GM21723 (cell line): ENCODE measurements around the gene FOLR3.
"Not testable (repeated sequence)": the region's sequence is repeated elsewhere in the genome, so short reads cannot be mapped to it uniquely, and the experiment has no call there.

Experiments used
- ATAC-seq: cut with Tn5 transposase; IDR thresholded peaks from one replicate; pipeline ENCODE4 v1.9.1; 2021; ENCODE audit warnings: mild to moderate bottlenecking, moderate library complexity; ENCODE audit not compliant: unreplicated experiment

FOLR3 gene

GRCh38 chr11:72135473-72135872, at the start of gene FOLR3:
TSS of gene FOLR3 (plus strand) at chr11:72135725. CDS start at chr11:72135953, 228 bp downstream.
- ATAC-seq = not testable (repeated sequence)

GRCh38 chr11:72088076-72088808, 47.3 kb upstream of the FOLR3 start:
- no peak for ATAC-seq

- no peak for ATAC-seq
Measured at GRCh38 chr11:72091292-72091691, 44.2 kb upstream of the FOLR3 start.

GRCh38 chr11:72098741-72099140, 36.8 kb upstream of the FOLR3 start:
- ATAC-seq = no peak

- ATAC-seq = no peak
Measured at GRCh38 chr11:72100009-72100408, 35.5 kb upstream of the FOLR3 start.

- ATAC-seq = no peak
Measured at GRCh38 chr11:72100462-72100861, 35.1 kb upstream of the FOLR3 start.

- no peak for ATAC-seq
Measured at GRCh38 chr11:72102162-72102561, 33.4 kb upstream of the FOLR3 start.

- ATAC-seq = peak; percentile 12
Measured at GRCh38 chr11:72102631-72102945, 32.9 kb upstream of the FOLR3 start.

GRCh38 chr11:72102946-72103753, 32.4 kb upstream of the FOLR3 start, which contains the start of gene LAMTOR1:
TSS of gene LAMTOR1 (minus strand) at chr11:72103297. CDS start at chr11:72103224, 73 bp downstream.
- ATAC-seq = peak; percentile 80

GRCh38 chr11:72103754-72104167, 31.8 kb upstream of the FOLR3 start:
- ATAC-seq = peak; percentile 7

GRCh38 chr11:72105888-72106287, 29.6 kb upstream of the FOLR3 start, which contains the start of gene TOMT:
TSS of gene TOMT (plus strand) at chr11:72105924. CDS start at chr11:72105952, 28 bp downstream.
- ATAC-seq = no peak

GRCh38 chr11:72111300-72112142, 24.0 kb upstream of the FOLR3 start:
- ATAC-seq = peak; percentile 7

- ATAC-seq = peak; percentile 85
Measured at GRCh38 chr11:72112143-72112977, 23.2 kb upstream of the FOLR3 start, which contains the start of gene ANAPC15. TSS of gene ANAPC15 (minus strand) at chr11:72112695. CDS start at chr11:72111276, 1,419 bp downstream.

- ATAC-seq = no peak
Measured at GRCh38 chr11:72112978-72113808, 22.3 kb upstream of the FOLR3 start.

- ATAC-seq = no peak
Measured at GRCh38 chr11:72114570-72114969, 21.0 kb upstream of the FOLR3 start.

- no peak for ATAC-seq
Measured at GRCh38 chr11:72116019-72116755, 19.3 kb upstream of the FOLR3 start.

GRCh38 chr11:72119198-72119597, 16.3 kb upstream of the FOLR3 start:
- no peak for ATAC-seq

GRCh38 chr11:72120930-72121329, 14.6 kb upstream of the FOLR3 start:
- no peak for ATAC-seq
